Measurements from ENCODE around the gene CFAP43. TPM values are rescaled to one million over a fixed set of nuclear protein-coding genes. Genes with fewer than 3 reads are reported as not detected.

Gene CFAP43
- total RNA-seq, 1 donor from 2014 or later: not detected

DNA sequence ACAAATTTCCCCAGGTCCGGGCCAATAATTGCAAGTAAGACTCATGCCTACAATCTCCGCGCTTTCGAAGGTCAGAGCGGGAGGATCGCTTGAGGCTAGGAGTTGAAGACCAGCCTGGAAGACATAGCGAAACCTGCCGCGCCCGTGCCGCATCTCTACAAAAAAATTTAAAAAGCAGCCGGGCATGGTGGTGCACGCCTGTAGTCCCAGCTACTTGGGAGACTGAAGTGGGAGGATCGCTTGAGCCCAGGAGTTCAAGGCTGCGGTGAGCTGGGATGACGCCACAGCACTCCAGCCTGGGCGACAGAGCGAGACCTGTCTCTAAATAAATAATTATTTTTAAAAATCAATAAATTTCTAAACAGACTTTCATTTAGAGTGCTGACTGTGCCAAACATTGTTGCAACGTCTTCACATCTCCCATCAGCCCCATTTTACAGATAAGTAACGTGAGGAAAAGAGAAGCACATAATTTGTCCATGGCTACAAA is 494 bp upstream of the CFAP43 start:
- Mint-ChIP-seq H3K4me1 (peaks cover 8% of the 10 kb centered on the region), H3K27ac (no peak overlapping the region), H3K27me3 (peaks cover 40% of the 10 kb centered on the region), H3K4me3 (peak overlapping the region; percentile 87), H3K9me3 (peaks cover 9% of the 10 kb centered on the region), H3K36me3 (ENCODE audit: low read depth) (no peaks in the 10 kb centered on the region)
- intact Hi-C loops (cut with micrococcal nuclease): loop anchor here (1.0 to 10.0 kb wide), 4 partner anchors 23 to 268 kb away; partner anchors contain the start of genes GSTO2 and SLK
- no peak for DNase-seq

DNA sequence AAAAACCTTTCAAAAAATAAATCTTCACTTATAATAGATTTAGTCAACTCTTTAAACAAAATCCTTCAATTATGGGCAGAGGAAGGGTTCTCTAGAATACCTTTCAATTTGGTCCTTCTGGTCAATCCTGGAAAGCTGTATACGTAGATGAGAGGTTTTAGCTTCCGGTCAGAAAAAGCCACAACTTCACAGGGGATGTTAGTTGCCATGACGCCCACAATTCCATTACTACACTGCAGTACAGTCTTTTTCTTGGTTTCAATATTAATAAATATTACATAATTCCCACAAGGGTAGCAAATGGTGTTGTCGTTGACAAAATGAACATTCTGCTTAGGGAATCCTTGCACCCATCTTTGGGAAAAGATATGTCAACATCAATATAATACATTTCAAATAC is 1.7 kb downstream of the CFAP43 start:
- Mint-ChIP-seq H3K36me3 (ENCODE audit: low read depth) (no peaks in the 10 kb centered on the region), H3K9me3 (peaks cover 3% of the 10 kb centered on the region), H3K27ac (no peak overlapping the region), H3K4me1 (peaks cover 8% of the 10 kb centered on the region), H3K4me3 (no peak overlapping the region), H3K27me3 (peaks cover 33% of the 10 kb centered on the region)
- no peak for DNase-seq
- intact Hi-C loops (cut with micrococcal nuclease): loop anchor here (10.0 kb wide), 1 partner anchor 266 kb away; the partner anchor contains the start of gene SLK

DNA sequence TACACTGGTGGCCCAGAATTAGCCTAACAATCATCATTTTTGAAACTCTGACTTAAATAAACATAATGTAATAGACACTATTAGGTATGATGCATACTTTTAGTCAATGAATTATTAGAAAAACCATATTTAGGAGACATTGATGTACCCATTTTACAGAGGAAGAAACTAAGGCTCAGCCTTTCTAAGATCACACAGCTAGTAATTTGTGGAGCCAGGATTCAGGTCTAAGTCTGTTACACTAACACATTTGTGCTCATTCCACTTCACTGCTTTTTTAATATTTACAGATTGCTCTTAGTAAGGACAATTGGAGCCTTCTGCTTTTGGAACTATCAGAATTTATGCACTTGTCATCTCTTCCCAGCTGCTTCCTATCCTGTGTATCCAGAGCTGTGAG is 8.9 kb downstream of the CFAP43 start:
- Mint-ChIP-seq H3K4me3 (no peak overlapping the region), H3K4me1 (no peaks in the 10 kb centered on the region), H3K27me3 (peaks cover 38% of the 10 kb centered on the region), H3K36me3 (ENCODE audit: low read depth) (no peaks in the 10 kb centered on the region), H3K27ac (no peak overlapping the region), H3K9me3 (no peaks in the 10 kb centered on the region)
- intact Hi-C loops (cut with micrococcal nuclease): no loop called here
- no peak for DNase-seq

DNA sequence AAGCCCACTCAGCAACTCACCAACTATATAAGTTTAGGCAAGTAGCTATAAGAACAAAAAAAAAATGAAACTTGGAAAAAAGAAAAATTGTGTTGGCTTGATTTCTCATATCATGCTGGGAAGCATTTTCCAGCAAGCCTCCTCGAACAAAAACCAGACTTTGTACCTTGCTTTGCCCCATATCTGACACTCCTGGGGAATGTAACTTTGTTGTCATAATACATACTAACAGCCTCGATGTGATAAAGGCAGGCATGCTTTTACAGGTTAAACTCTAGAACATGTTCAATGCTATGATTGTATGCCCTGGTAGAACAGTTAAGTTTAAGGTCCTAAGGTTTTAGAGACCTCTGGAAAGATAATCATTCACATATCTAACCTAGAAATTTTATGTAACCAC is 11.6 kb downstream of the CFAP43 start:
- no peaks in the 10 kb centered on the region for H3K36me3 Mint-ChIP-seq (ENCODE audit: low read depth)
- no peaks in the 10 kb centered on the region for H3K9me3 Mint-ChIP-seq
- H3K4me3 Mint-ChIP-seq: no peak overlapping the region
- H3K4me1 Mint-ChIP-seq: no peaks in the 10 kb centered on the region
- intact Hi-C loops (cut with micrococcal nuclease): no loop called here
- peaks cover 29% of the 10 kb centered on the region for H3K27me3 Mint-ChIP-seq
- peak; percentile 32 for DNase-seq
- H3K27ac Mint-ChIP-seq: no peak overlapping the region

DNA sequence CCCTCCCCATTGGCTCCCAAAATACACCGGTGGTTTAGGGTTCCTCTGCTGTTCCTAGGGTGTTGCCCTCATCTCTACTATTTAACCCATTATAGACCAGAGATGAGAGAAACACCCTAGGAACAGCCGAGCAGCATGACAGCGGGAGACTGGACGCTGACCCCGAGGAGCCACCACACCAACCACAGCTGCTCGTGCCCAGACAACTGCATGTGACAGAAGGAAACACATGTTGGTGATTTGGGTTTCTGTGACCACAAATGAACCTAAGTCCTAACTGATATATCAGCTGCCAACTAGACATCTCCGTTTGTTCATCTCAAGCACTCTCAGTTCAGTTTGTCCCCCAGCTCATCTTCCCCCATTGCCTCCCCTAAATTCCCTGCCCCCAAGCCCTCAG is 13.4 kb downstream of the CFAP43 start:
- Mint-ChIP-seq H3K9me3 (no peaks in the 10 kb centered on the region), H3K4me1 (no peaks in the 10 kb centered on the region), H3K36me3 (ENCODE audit: low read depth) (no peaks in the 10 kb centered on the region), H3K27me3 (peaks cover 26% of the 10 kb centered on the region), H3K27ac (no peak overlapping the region), H3K4me3 (no peak overlapping the region)
- peak; percentile 40 for DNase-seq
- intact Hi-C loops (cut with micrococcal nuclease): no loop called here

DNA sequence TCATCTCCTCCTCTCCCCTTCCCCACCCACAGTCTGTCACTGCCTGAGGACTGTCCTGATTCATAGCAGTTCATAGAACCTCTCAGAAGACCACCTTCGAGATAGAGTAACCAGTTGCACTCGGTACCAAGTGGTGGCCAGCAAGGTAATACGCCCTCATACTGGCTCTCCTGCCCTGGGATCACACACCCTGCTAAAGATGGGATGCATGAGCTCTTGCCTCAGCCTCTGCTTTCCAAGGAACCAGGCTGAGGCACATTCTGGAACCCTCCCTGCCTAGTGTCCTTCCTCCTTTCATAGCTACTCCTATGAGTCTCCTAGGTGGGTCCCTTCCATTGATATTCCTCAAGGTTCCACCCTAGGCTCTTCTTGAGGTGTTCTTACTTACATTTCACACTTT is 15.5 kb downstream of the CFAP43 start:
- H3K4me1 Mint-ChIP-seq: no peaks in the 10 kb centered on the region
- H3K4me3 Mint-ChIP-seq: no peak overlapping the region
- H3K9me3 Mint-ChIP-seq: no peaks in the 10 kb centered on the region
- H3K27me3 Mint-ChIP-seq: peaks cover 31% of the 10 kb centered on the region
- DNase-seq: peak; percentile 51
- H3K36me3 Mint-ChIP-seq (ENCODE audit: low read depth): no peaks in the 10 kb centered on the region
- H3K27ac Mint-ChIP-seq: no peak overlapping the region
- intact Hi-C loops (cut with micrococcal nuclease): no loop called here

DNA sequence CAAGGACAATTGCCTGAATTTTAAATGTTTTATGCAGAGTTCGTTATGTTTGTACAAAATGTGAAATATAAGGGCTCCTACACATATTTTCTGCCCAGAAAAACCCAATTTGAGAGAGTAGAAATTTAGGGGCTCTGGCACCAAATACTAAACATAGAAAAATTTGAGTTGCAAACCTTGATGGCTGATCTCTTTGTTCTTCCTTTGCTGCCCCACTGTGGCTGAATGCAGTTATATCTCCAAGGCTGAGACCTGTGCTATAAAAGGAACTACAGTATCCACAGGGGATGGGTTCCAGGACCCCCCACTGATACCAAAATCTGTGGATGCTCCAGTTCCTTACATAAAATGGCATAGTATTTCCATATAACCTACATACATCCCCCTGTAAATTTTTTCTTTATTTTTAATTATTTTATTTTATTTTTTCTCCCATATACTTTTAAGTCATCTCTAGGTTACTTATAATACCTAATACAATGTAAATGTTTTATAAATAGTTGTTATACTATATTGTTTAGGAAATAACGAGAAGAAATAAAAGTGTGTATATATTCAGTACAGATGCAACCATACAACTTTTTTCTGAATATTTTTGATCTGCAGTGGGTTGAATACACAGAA is 22.5 kb downstream of the CFAP43 start:
- Mint-ChIP-seq H3K27ac (no peak overlapping the region), H3K9me3 (no peaks in the 10 kb centered on the region), H3K4me3 (no peak overlapping the region), H3K27me3 (peaks cover 49% of the 10 kb centered on the region), H3K36me3 (ENCODE audit: low read depth) (no peaks in the 10 kb centered on the region), H3K4me1 (no peaks in the 10 kb centered on the region)
- peak; percentile 78 for DNase-seq
- intact Hi-C loops (cut with micrococcal nuclease): loop anchor here (1.0 kb wide), 1 partner anchor 321 kb away; no protein-coding TSS in a partner anchor

DNA sequence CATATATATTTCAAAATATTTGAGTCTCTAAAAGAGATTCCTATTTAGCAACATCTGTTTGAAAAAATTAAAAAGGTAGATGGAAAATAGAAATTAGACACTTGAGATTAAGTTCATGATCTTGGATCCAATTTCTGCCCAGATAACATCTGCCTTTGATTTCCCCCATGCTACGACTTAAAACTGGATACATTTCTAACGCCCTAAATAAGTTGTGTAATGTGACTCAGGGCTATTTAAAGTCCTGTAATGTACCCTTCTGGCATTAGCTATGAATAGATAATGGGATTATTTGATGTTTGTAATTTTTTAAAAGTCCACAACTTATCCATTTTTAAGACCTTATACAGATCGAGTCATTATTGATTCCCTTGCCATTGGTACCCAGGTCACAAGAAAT is 23.4 kb downstream of the CFAP43 start:
- Mint-ChIP-seq H3K9me3 (no peaks in the 10 kb centered on the region), H3K36me3 (ENCODE audit: low read depth) (no peaks in the 10 kb centered on the region), H3K4me1 (no peaks in the 10 kb centered on the region), H3K27ac (no peak overlapping the region), H3K4me3 (no peak overlapping the region), H3K27me3 (peaks cover 53% of the 10 kb centered on the region)
- intact Hi-C loops (cut with micrococcal nuclease): loop anchor here (1.0 kb wide), 1 partner anchor 320 kb away; no protein-coding TSS in a partner anchor
- DNase-seq: no peak

DNA sequence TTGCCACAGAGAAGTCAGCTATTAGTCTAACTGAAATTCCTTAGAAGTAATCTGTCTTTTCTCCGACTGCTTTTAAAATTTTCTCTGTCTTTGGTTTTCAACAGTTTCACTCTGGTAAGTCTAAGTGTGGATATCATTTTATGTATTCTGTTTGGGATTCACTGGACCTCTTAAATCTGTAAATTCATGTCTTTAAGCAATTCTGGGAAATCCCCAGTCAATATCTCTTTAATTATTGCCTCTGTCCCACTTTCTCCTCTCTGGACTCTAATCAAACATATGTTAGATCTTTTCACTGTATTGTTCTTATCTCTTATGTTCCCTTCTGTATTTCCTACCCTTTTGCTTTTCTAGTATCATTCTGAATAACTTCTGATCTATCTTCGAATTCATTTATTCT is 29.9 kb downstream of the CFAP43 start:
- intact Hi-C loops (cut with micrococcal nuclease): no loop called here
- Mint-ChIP-seq H3K36me3 (ENCODE audit: low read depth) (no peaks in the 10 kb centered on the region), H3K4me1 (no peaks in the 10 kb centered on the region), H3K4me3 (no peak overlapping the region), H3K27me3 (peaks cover 33% of the 10 kb centered on the region), H3K9me3 (no peaks in the 10 kb centered on the region), H3K27ac (no peak overlapping the region)
- DNase-seq: no peak

DNA sequence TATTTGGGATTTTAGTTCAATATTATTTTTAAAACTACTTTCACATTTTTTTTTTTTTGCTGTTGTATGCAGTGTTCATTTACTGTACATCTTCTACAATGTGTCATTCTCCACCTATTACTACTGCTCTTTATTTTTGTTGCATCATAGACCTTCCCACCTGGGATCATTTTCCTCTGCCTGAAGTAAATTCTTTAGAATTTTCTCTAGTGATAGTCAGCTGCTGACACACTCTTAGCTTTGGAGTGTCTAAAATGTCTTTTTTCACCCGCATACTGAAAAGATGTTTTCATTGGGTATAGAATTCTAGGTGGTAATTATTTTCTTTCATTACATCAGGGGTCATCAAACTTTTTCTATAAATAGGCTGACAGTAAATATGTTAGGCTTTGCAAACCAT is 30.5 kb downstream of the CFAP43 start:
- Mint-ChIP-seq H3K36me3 (ENCODE audit: low read depth) (no peaks in the 10 kb centered on the region), H3K4me1 (no peaks in the 10 kb centered on the region), H3K27ac (no peak overlapping the region), H3K4me3 (no peak overlapping the region), H3K9me3 (no peaks in the 10 kb centered on the region), H3K27me3 (peaks cover 31% of the 10 kb centered on the region)
- intact Hi-C loops (cut with micrococcal nuclease): no loop called here
- DNase-seq: no peak

DNA sequence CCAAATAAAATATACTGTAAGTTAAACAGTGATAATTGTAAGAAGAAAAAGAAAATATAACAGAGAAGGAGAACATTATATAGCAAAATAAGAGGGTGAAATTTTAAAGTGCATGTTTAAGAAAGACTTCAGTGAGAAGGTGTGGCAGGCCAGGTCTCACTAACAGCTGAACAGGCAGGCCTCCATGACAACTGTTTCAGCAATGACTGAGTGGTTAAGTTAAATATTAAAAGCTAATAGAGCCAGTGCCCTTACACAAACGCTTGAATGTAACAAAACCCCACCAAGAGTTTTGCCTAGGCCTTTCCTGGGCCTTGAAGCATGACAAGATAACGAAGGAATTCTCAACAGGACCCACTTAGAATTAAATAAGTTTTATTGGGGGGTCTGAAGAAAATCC is 32.6 kb downstream of the CFAP43 start:
- no peak for DNase-seq
- peaks cover 41% of the 10 kb centered on the region for H3K27me3 Mint-ChIP-seq
- H3K4me3 Mint-ChIP-seq: no peak overlapping the region
- H3K36me3 Mint-ChIP-seq (ENCODE audit: low read depth): no peaks in the 10 kb centered on the region
- no peaks in the 10 kb centered on the region for H3K9me3 Mint-ChIP-seq
- no peaks in the 10 kb centered on the region for H3K4me1 Mint-ChIP-seq
- H3K27ac Mint-ChIP-seq: no peak overlapping the region
- intact Hi-C loops (cut with micrococcal nuclease): no loop called here

DNA sequence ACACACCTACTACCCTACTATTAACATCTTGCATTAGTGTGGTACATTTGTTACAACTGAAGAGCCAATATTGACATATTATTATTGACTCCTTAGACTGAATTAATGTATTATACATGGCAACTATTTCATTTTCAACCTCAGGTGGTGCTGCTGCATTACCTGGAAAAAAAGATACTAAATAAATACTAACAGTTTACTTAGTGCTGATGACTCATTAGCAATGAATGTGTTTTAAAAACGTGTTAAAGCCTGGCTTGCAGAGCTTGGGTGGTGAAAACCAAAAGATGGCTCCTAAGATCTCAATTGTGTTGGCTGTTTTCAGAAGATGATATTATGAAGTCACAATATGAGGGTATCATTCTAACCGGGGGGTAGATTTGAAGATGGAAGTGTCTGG is 34.8 kb downstream of the CFAP43 start:
- peaks cover 45% of the 10 kb centered on the region for H3K27me3 Mint-ChIP-seq
- intact Hi-C loops (cut with micrococcal nuclease): no loop called here
- no peak overlapping the region for H3K27ac Mint-ChIP-seq
- no peak for DNase-seq
- H3K4me1 Mint-ChIP-seq: no peaks in the 10 kb centered on the region
- no peak overlapping the region for H3K4me3 Mint-ChIP-seq
- no peaks in the 10 kb centered on the region for H3K36me3 Mint-ChIP-seq (ENCODE audit: low read depth)
- H3K9me3 Mint-ChIP-seq: no peaks in the 10 kb centered on the region

DNA sequence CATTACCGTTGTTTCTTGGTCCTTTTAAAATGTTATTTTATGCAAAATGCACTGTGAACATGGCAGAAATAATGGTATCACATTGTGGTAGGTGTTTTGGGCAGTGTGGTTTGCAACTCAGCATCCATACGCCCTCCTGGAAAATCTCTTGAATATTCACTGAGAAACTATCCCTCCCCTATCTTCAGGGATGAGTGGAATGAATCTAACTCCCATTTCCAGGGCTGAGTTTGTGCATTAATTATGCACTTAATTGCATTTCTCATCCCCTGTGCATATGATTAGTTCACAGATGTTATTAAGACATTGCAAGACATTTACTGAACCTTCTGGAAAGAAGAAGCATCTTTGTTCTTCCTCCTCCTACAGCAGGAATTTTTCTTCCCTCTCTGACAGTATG is 36.5 kb downstream of the CFAP43 start:
- peaks cover 44% of the 10 kb centered on the region for H3K27me3 Mint-ChIP-seq
- intact Hi-C loops (cut with micrococcal nuclease): no loop called here
- no peak overlapping the region for H3K27ac Mint-ChIP-seq
- no peak for DNase-seq
- H3K4me3 Mint-ChIP-seq: no peak overlapping the region
- H3K4me1 Mint-ChIP-seq: no peaks in the 10 kb centered on the region
- H3K36me3 Mint-ChIP-seq (ENCODE audit: low read depth): no peaks in the 10 kb centered on the region
- H3K9me3 Mint-ChIP-seq: no peaks in the 10 kb centered on the region

DNA sequence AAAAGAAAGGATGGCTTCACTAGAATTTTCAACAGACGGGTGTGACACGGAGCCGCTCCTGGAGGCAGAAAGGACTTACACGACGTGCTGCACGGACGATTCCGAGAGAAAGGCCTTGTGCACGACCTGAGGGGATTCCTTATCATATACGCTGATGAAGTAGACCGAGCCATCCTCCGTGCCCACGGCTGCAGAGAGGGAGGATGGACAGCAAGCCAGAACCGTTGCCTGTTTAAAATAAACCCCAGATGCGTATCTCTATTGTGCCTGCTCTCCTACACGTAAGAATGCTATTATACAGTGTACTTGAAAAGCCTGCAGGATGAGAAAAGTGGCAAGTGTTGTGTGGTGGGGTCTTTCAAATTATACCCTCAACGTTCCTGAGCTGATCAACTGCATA is 38.4 kb downstream of the CFAP43 start:
- no peaks in the 10 kb centered on the region for H3K4me1 Mint-ChIP-seq
- no peak for DNase-seq
- H3K9me3 Mint-ChIP-seq: no peaks in the 10 kb centered on the region
- no peak overlapping the region for H3K27ac Mint-ChIP-seq
- no peak overlapping the region for H3K4me3 Mint-ChIP-seq
- peaks cover 55% of the 10 kb centered on the region for H3K27me3 Mint-ChIP-seq
- H3K36me3 Mint-ChIP-seq (ENCODE audit: low read depth): no peaks in the 10 kb centered on the region
- intact Hi-C loops (cut with micrococcal nuclease): no loop called here

DNA sequence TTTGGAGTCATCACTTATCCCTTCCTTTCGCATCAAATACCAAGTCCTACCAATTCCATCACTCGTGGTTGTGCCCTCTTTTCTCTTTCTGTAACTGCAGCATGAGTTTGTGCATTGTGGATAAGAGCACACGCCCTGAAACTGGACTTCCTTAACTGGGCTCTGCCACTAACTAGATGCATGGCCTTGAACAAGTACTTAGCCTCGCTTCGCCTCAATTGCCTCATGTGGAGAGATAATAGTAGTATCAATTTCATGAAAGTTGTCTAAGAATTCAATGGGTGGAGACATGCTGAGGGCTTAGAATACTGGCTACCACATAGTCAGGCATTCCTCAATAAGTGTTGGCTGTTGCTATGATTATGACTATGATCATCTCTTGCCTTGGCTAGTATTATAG is 41.5 kb downstream of the CFAP43 start:
- H3K9me3 Mint-ChIP-seq: no peaks in the 10 kb centered on the region
- no peaks in the 10 kb centered on the region for H3K4me1 Mint-ChIP-seq
- no peak overlapping the region for H3K27ac Mint-ChIP-seq
- H3K36me3 Mint-ChIP-seq (ENCODE audit: low read depth): no peaks in the 10 kb centered on the region
- intact Hi-C loops (cut with micrococcal nuclease): no loop called here
- no peak overlapping the region for H3K4me3 Mint-ChIP-seq
- peaks cover 50% of the 10 kb centered on the region for H3K27me3 Mint-ChIP-seq
- DNase-seq: no peak
